Endothelial cell (in vitro differentiated cells): Measurements from ENCODE around the gene LPAR5. TPM values are rescaled to one million over a fixed set of nuclear protein-coding genes. Genes with fewer than 3 reads are reported as not detected.

Experiments used
- DNase-seq: peaks from one replicate; pipeline ENCODE4 v3.0.0; 2021; ENCODE audit warnings: low spot score
- H3K27ac Mint-ChIP-seq: one replicate; pipeline ENCODE4 v1.8.0; 2021; ENCODE audit warnings: mixed read lengths, inconsistent platforms; ENCODE audit not compliant: unreplicated experiment
- H3K27me3 Mint-ChIP-seq: one replicate; pipeline ENCODE4 v1.8.0; 2021; ENCODE audit warnings: mild to moderate bottlenecking, moderate library complexity, mixed read lengths, inconsistent platforms; ENCODE audit not compliant: unreplicated experiment
- H3K36me3 Mint-ChIP-seq: one replicate; pipeline ENCODE4 v1.8.0; 2021; ENCODE audit warnings: mild to moderate bottlenecking, low read depth, mixed read lengths, inconsistent platforms; ENCODE audit not compliant: unreplicated experiment
- H3K4me1 Mint-ChIP-seq: one replicate; pipeline ENCODE4 v1.8.0; 2021; ENCODE audit warnings: mild to moderate bottlenecking, mixed read lengths, inconsistent platforms; ENCODE audit not compliant: unreplicated experiment
- H3K4me3 Mint-ChIP-seq: one replicate; pipeline ENCODE4 v1.8.0; 2021; ENCODE audit warnings: mild to moderate bottlenecking, mixed read lengths, inconsistent platforms; ENCODE audit not compliant: unreplicated experiment
- H3K9me3 Mint-ChIP-seq: one replicate; pipeline ENCODE4 v1.8.0; 2021; ENCODE audit warnings: mixed read lengths, inconsistent platforms; ENCODE audit not compliant: unreplicated experiment
- total RNA-seq: library from RNA; stranded (reverse); fragmentation: NEBNext Ultra II Directional; extraction: Animal tissue kit (Norgen Biotek cat#: 25700); gene quantifications from one replicate; pipeline ENCODE4 v1.2.1, GENCODE V29; 2021; ENCODE audit not compliant: unreplicated experiment
- TF ChIP-seq, protein P1 (sequence below): fragments of 200-600 bp; sonication (generic); IDR thresholded peaks from one replicate; pipeline ENCODE4 v1.5.0; 2021; ENCODE audit warnings: antibody characterized with exemption; ENCODE audit not compliant: unreplicated experiment

LPAR5 gene
- total RNA-seq, 1 donor from 2014 or later: 2.7 TPM

DNA sequence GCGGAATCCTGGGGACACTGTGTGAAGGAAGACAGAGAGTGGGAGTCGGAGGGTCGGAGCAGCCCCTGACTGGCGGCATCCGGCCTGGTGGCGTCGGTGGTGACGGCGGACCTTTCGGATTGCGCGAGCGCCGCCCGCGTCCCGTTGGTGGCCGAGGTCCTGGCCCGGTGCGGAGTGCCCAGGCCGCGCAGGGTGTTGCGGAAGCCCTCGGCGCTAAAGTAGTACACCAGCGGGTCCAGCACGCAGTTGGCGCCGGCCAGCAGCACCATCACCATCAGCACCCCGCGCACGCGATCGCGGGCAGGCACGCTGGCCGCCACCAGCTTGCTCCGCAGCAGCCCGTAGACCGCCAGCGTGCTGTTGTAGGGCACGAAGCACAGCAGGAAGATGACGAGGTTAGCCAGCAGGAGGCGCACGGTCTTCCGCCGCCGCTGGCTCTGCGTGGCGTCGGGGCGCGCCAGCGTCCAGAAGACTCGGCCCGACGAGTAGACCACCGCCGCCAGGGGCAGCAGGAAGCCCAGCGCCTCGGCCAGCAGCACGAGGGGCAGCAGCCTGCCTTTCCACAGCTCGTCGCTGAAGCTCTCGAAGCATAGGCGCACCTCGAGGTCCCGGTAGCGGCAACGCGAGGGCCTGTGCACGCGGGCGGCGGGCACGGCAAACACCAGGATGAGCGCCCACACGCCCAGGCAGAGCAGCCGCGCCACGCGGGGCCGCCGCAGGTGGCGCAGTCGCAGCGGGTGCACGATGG lies 15.4 kb downstream of the LPAR5 start:
- H3K27me3 Mint-ChIP-seq: peaks cover 10% of the 10 kb centered on the region
- TF ChIP-seq, protein P1, sequence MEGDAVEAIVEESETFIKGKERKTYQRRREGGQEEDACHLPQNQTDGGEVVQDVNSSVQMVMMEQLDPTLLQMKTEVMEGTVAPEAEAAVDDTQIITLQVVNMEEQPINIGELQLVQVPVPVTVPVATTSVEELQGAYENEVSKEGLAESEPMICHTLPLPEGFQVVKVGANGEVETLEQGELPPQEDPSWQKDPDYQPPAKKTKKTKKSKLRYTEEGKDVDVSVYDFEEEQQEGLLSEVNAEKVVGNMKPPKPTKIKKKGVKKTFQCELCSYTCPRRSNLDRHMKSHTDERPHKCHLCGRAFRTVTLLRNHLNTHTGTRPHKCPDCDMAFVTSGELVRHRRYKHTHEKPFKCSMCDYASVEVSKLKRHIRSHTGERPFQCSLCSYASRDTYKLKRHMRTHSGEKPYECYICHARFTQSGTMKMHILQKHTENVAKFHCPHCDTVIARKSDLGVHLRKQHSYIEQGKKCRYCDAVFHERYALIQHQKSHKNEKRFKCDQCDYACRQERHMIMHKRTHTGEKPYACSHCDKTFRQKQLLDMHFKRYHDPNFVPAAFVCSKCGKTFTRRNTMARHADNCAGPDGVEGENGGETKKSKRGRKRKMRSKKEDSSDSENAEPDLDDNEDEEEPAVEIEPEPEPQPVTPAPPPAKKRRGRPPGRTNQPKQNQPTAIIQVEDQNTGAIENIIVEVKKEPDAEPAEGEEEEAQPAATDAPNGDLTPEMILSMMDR: peak; percentile 87
- no peaks in the 10 kb centered on the region for H3K9me3 Mint-ChIP-seq
- peak; percentile 84 for DNase-seq
- no peak overlapping the region for H3K4me3 Mint-ChIP-seq
- H3K4me1 Mint-ChIP-seq: peaks cover 23% of the 10 kb centered on the region
- H3K36me3 Mint-ChIP-seq: peaks cover 4% of the 10 kb centered on the region
- H3K27ac Mint-ChIP-seq: no peak overlapping the region

DNA sequence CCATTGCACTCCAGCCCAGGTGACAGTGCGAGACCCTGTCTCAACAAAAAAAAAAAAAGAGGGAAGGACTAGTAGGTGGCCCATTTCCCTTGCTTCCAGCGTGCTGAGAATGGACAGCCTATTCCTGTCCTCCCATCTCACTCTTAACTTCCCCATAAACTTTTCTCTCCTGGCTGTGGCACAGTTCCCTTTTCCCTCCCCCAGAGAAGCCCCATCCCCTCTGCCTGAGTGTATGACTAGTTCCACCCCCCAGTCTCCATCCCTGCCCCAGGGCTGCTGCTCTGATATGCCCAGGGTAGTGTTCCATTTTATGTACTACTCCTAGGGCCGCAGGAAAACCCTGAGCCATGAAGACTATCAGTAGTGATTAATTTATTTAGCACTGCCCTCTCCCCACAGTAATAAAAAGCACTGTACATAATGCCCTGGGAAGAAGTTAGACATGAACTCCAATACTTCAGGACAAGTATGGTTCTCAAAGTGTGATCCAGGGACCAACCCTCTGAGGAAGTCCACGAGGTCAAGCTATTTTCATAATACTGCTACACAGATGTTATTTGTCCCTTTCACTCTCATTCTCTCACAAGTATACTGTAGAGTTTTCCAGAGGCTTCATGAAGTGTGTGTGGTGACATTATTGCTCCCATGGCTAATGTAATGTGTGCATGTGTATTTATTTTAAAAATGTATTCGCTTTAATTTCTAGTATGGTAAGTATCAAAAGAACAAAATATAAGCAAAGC lies 17.1 kb downstream of the LPAR5 start:
- TF ChIP-seq, protein P1: no peak
- DNase-seq: no peak
- Mint-ChIP-seq H3K4me3 (peak overlapping the region; percentile 66), H3K36me3 (peaks cover 4% of the 10 kb centered on the region), H3K9me3 (no peaks in the 10 kb centered on the region), H3K4me1 (peaks cover 29% of the 10 kb centered on the region), H3K27me3 (peaks cover 10% of the 10 kb centered on the region), H3K27ac (no peak overlapping the region)

DNA sequence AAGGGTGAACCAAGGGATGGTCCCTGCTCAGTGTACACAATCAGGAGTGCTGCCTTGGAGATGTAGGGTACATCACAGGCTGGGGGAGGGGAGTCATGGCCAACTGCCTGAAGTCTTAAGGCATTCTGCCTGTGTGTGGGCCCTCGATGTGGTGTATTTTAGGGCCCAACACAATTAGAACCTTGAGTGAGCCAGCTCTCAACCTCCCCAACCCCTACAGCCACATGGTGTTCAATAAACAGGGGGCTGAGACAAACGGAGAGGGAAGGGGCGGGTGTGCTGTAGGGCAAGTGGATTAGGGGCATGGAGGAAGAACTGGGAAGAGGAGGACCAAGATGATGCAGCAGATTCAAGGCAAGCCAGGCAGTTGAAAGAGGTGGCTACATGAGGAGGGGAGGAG lies 20.0 kb downstream of the LPAR5 start:
- Mint-ChIP-seq H3K9me3 (no peaks in the 10 kb centered on the region), H3K36me3 (peaks cover 8% of the 10 kb centered on the region), H3K4me3 (no peak overlapping the region), H3K27me3 (peaks cover 9% of the 10 kb centered on the region), H3K4me1 (peaks cover 43% of the 10 kb centered on the region), H3K27ac (peak overlapping the region; percentile 54)
- DNase-seq: no peak
- TF ChIP-seq, protein P1: no peak

DNA sequence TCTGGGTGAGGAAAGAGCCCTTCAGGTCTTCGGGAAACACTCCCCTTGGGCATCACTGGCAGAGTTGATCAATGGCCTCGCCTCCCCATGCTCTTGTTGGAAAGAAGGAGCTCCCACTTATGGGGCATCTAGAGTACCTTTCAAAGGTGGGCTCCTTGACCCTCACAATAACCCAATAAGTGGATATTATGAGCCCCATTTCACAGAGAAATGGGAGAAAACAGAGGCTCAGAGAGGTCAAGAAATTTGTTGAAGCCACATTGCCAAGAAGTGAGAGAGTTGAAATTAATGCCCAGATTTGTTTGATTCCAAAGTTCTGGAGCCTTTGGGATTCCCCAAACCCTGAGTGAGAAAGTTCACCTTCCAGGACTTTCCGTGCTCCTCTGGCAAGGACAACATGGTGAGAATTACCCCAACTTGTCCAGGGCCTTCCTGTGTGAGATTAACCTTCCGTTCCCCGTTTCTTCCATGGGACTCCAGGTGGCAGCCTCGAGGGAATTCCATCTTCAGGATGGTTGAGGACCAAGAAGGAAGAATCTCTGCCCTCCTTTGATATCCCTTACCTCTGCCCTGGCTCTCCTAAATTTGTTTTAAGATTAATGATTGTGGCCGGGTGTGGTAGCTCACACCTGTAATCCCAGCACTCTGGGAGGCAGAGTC lies 21.1 kb downstream of the LPAR5 start:
- H3K27ac Mint-ChIP-seq: peak overlapping the region; percentile 67
- no peak for DNase-seq
- peaks cover 8% of the 10 kb centered on the region for H3K36me3 Mint-ChIP-seq

More for the DNA sequence above, 21.1 kb downstream of the LPAR5 start:
- TF ChIP-seq, protein P1: no peak
- Mint-ChIP-seq H3K4me1 (peaks cover 43% of the 10 kb centered on the region), H3K9me3 (no peaks in the 10 kb centered on the region), H3K27me3 (peaks cover 7% of the 10 kb centered on the region), H3K4me3 (peak overlapping the region; percentile 47)
